GM12878 (cell line): Measurements from ENCODE around the gene STXBP4. TPM values are rescaled to one million over a fixed set of nuclear protein-coding genes. Genes with fewer than 3 reads are reported as not detected.

ENCODE experiments used
- CEBPZ ChIP-seq: fragments of 150-350 bp; IDR thresholded peaks from 2 replicates; pipeline ENCODE4 v1.6.1; 2016; ENCODE audit warnings: low read depth, low read length
- PRDM15 ChIP-seq: fragments of 450-650 bp; formaldehyde crosslinking; IDR thresholded peaks from 2 replicates; pipeline ENCODE4 v1.4.0; 2020; ENCODE audit warnings: mild to moderate bottlenecking, moderate library complexity
- RFX5 ChIP-seq: IDR thresholded peaks from 2 replicates; pipeline ENCODE4 v1.6.1; 2011; ENCODE audit warnings: low read depth, low read length, improper control_type of control experiment
- USF1 ChIP-seq: IDR thresholded peaks from 2 replicates; pipeline ENCODE4 v1.6.1; 2011; ENCODE audit warnings: borderline replicate concordance, low read depth, mild to moderate bottlenecking, moderate library complexity, mixed read lengths, low read length; ENCODE audit not compliant: insufficient read depth; ENCODE audit errors: extremely low read length
- polyA plus RNA-seq, 11 experiments: library from polyadenylated mRNA; depleted of rRNA in 4 of 11; unstranded in 6 of 11; stranded (reverse) in 5 of 11; fragments of >200 nt; fragmentation: Nextera tagmentation in 4 of 11; fragmentation: Illumina TruSeq in 1 of 11; extraction: Ambion mirVana in 4 of 11; extraction: Trizol in 1 of 11; gene quantifications; 1 replicate in 1 of 11; 2 replicates in 10 of 11; pipeline versions ENCODE4 v1.2.1 to v1.2.3, GENCODE V29; 2011 to 2016; ENCODE audit warnings: inconsistent platforms in 2 of 11, missing spikeins in 2 of 11, low read depth in 1 of 11
- total RNA-seq, 4 experiments: library from RNA; depleted of rRNA in 3 of 4; stranded (reverse); fragments of >200 nt in 3 of 4; fragmentation: Illumina TruSeq in 1 of 4; extraction: Trizol in 1 of 4; gene quantifications; 2 replicates each; pipeline versions ENCODE4 v1.2.1 to v1.2.3, GENCODE V29; 2013 to 2021
- TF ChIP-seq, protein P1 (sequence below): IDR thresholded peaks from 2 replicates; pipeline ENCODE4 v1.6.1; 2011; ENCODE audit warnings: low read depth, low read length, improper control_type of control experiment, borderline replicate concordance
- TF ChIP-seq, protein P2 (sequence below): fragments of 450-650 bp; IDR thresholded peaks from 2 replicates; pipeline ENCODE4 v1.6.1; 2017; ENCODE audit warnings: borderline replicate concordance

The STXBP4 gene
- total and polyA plus RNA-seq, 10 of the 15 experiments (the other 5 are each of a cell fraction or from before 2014, with no cell fraction given) = 4.3 to 11.0 (median 6.7) TPM

DNA sequence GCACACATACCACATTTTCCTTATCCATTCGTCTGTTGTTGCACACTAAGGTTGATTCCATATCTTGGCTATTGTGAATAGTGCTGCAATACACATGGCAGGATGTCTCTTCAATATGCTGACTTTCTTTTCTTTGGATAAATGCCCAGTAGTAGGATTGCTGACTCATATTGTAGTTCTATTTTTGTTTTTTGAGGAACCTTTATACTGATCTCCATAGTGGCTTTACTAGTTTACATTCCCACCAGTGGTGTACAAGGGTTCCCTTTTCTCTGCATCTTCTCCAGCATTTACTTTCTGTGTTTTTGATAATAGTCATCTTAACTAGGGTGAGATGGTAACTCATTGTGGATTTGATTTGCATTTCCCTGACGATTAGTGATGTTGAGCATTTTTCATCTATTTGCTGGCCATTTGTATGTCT lies 118.1 kb downstream of the STXBP4 start (continued):
- no peak for TF ChIP-seq PRDM15 (CRISPR knock-in tag)
- no peak for TF ChIP-seq CEBPZ
- no peak for TF ChIP-seq USF1
- TF ChIP-seq RFX5 = no peak
- TF ChIP-seq, protein P1, sequence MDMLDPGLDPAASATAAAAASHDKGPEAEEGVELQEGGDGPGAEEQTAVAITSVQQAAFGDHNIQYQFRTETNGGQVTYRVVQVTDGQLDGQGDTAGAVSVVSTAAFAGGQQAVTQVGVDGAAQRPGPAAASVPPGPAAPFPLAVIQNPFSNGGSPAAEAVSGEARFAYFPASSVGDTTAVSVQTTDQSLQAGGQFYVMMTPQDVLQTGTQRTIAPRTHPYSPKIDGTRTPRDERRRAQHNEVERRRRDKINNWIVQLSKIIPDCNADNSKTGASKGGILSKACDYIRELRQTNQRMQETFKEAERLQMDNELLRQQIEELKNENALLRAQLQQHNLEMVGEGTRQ = no peak
- TF ChIP-seq, protein P2, sequence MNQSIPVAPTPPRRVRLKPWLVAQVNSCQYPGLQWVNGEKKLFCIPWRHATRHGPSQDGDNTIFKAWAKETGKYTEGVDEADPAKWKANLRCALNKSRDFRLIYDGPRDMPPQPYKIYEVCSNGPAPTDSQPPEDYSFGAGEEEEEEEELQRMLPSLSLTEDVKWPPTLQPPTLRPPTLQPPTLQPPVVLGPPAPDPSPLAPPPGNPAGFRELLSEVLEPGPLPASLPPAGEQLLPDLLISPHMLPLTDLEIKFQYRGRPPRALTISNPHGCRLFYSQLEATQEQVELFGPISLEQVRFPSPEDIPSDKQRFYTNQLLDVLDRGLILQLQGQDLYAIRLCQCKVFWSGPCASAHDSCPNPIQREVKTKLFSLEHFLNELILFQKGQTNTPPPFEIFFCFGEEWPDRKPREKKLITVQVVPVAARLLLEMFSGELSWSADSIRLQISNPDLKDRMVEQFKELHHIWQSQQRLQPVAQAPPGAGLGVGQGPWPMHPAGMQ = no peak
